ENCODE measurements around the gene CORIN.
A peak's percentile ranks its signal among the peaks of the same experiment; 100 is the strongest.

Gene CORIN

DNA sequence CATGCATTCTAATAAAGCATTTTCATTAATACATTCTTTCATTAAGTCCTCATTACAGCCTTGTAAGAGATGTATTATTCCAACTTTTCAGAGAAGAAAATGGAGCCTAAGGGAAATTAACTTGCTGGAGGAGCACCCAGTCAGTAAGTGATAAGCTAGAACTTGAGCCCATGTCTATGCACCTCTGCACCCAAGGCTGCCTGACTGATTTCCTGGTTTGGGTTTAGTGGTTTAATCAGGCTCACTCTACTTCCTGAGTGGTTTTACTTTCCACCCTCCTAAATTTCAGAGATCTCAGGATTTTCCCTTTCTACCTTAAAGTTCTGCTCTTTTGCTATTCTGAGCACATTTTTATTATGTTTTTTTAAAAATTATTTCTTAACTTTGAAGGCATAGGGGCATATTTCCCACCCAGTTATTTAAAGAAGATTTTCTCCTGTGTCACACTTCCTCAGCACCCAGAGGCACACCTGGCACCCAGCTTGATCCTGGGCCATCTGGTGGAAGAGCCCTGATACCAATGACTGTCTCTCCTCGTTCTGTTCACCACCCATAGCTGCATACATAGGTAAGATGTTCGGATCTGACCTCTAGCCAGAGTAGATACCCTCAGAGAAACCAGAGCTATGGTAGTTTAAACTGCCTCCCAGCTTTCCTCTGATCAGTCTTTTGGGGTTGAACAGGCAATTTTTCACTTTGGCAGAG lies 10.4 kb downstream of the CORIN start:
- POLR2A ChIA-PET: no interaction called here
- peak overlapping the region in 1 of 7 experiments; percentile 37 for H3K4me3 ChIP-seq (ENCODE audit: control insufficient read depth in 1 of 7, extremely low read depth in 1 of 7, insufficient read depth in 4 of 7, low read depth in 2 of 7, low read length in 6 of 7)
- H3K27ac ChIP-seq (ENCODE audit: insufficient read depth in 1 of 2, low read depth in 1 of 2, low read length in 2 of 2, poor library complexity in 1 of 2, severe bottlenecking in 2 of 2): no peak overlapping the region
- WGBS (ENCODE audit: insufficient coverage): 47% methylated on average over 2 of the region's 2 CpGs
- H3K4me1 ChIP-seq (ENCODE audit: control extremely low read depth in 1 of 4, control insufficient read depth in 4 of 4, insufficient read depth in 4 of 4, low read length in 3 of 4): peaks cover 2 to 18% (median 8%) of the 10 kb centered on the region in 4 experiments
- CTCF ChIA-PET: interaction anchor here (0.7 to 5.0 kb wide), 4 partner anchors 9 to 122 kb away, joined by 3 to 26 read pairs (median 10); partner anchors contain the start of gene CORIN
- H3K9me3 ChIP-seq (ENCODE audit: control extremely low read depth in 1 of 5, control insufficient read depth in 4 of 5, insufficient read depth in 2 of 5, low read depth in 1 of 5, low read length in 4 of 5): no peaks in the 10 kb centered on the region
- H3K27me3 ChIP-seq (replicated peaks in 2 of 5; ENCODE audit: control insufficient read depth in 4 of 5, insufficient read depth in 5 of 5, low read length in 4 of 5): peaks cover 0 to 5% (median 0%) of the 10 kb centered on the region in 5 experiments
- peak; percentile 32 to 42 (median 36) for DNase-seq
- H3K36me3 ChIP-seq (ENCODE audit: control insufficient read depth in 4 of 4, insufficient read depth in 4 of 4, low read length in 3 of 4): no peaks in the 10 kb centered on the region

DNA sequence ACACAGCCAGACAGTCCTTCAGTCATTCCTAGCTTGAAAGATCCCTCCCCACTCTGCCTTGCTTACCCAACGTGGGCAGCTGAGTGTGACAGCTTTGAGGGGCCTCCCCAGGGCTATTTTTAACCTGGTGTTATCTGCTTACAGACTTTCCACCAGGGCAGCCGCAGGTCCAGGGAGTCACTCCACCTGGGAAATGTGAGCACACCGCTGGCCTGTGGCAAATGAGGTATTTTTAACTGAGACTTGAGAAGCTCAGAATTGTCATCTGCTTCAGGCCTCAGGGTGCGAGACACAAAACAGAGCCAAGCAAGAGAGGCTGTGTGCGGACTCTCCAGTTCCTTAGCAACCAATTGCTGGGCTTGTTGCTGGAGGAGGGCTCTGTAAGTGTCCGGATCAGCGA lies 13.0 kb downstream of the CORIN start:
- H3K27me3 ChIP-seq (replicated peaks in 2 of 5; ENCODE audit: control insufficient read depth in 4 of 5, insufficient read depth in 5 of 5, low read length in 4 of 5): peaks cover 0 to 5% (median 0%) of the 10 kb centered on the region in 5 experiments
- WGBS (ENCODE audit: insufficient coverage): 96% methylated on average over 7 of the region's 7 CpGs
- no peak overlapping the region for H3K4me3 ChIP-seq (ENCODE audit: control insufficient read depth in 1 of 7, extremely low read depth in 1 of 7, insufficient read depth in 4 of 7, low read depth in 2 of 7, low read length in 6 of 7)
- peaks cover 2 to 18% (median 8%) of the 10 kb centered on the region in 4 experiments for H3K4me1 ChIP-seq (ENCODE audit: control extremely low read depth in 1 of 4, control insufficient read depth in 4 of 4, insufficient read depth in 4 of 4, low read length in 3 of 4)
- DNase-seq: no peak
- CTCF ChIA-PET: interaction anchor here (0.6 to 0.8 kb wide), 2 partner anchors 12 to 59 kb away, joined by 3 read pairs; no protein-coding TSS in a partner anchor
- no peaks in the 10 kb centered on the region for H3K9me3 ChIP-seq (ENCODE audit: control extremely low read depth in 1 of 5, control insufficient read depth in 4 of 5, insufficient read depth in 2 of 5, low read depth in 1 of 5, low read length in 4 of 5)
- H3K36me3 ChIP-seq (ENCODE audit: control insufficient read depth in 4 of 4, insufficient read depth in 4 of 4, low read length in 3 of 4): no peaks in the 10 kb centered on the region
- no peak overlapping the region for H3K27ac ChIP-seq (ENCODE audit: insufficient read depth in 1 of 2, low read depth in 1 of 2, low read length in 2 of 2, poor library complexity in 1 of 2, severe bottlenecking in 2 of 2)
- POLR2A ChIA-PET: no interaction called here

DNA sequence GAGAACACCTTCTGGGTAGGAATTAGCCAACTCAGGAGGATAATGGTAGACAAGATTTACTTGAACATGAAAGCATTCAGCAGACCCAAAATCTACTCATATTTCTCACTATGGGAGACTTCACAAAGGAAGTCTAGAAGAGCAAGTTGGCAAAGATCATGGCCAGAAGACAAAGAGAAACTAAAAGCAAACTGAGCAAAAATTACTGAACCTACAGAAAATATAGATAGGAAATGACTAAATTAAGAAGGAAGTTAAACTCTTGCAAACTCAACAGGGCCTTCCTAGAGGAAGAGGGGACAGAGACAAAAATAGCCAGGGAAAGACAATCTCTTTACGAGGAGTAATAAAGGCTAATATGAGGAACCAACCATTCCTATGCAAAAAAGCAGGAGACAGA lies 18.7 kb downstream of the CORIN start:
- POLR2A ChIA-PET: no interaction called here
- Histone ChIP-seq H3K27ac (ENCODE audit: insufficient read depth in 1 of 2, low read depth in 1 of 2, low read length in 2 of 2, poor library complexity in 1 of 2, severe bottlenecking in 2 of 2) (no peak overlapping the region), H3K27me3 (replicated peaks in 2 of 5; ENCODE audit: control insufficient read depth in 4 of 5, insufficient read depth in 5 of 5, low read length in 4 of 5) (peaks cover 0 to 2% (median 0%) of the 10 kb centered on the region in 5 experiments), H3K4me3 (ENCODE audit: control insufficient read depth in 1 of 7, extremely low read depth in 1 of 7, insufficient read depth in 4 of 7, low read depth in 2 of 7, low read length in 6 of 7) (no peak overlapping the region), H3K36me3 (ENCODE audit: control insufficient read depth in 4 of 4, insufficient read depth in 4 of 4, low read length in 3 of 4) (no peaks in the 10 kb centered on the region), H3K4me1 (ENCODE audit: control extremely low read depth in 1 of 4, control insufficient read depth in 4 of 4, insufficient read depth in 4 of 4, low read length in 3 of 4) (peaks cover 0 to 4% (median 0%) of the 10 kb centered on the region in 4 experiments), H3K9me3 (ENCODE audit: control extremely low read depth in 1 of 5, control insufficient read depth in 4 of 5, insufficient read depth in 2 of 5, low read depth in 1 of 5, low read length in 4 of 5) (no peaks in the 10 kb centered on the region)
- CTCF ChIA-PET: no interaction called here
- WGBS (ENCODE audit: insufficient coverage): 20% methylated on average over 1 of the region's 1 CpG
- DNase-seq: peak in 2 of 3 donors; percentile 17 to 22

DNA sequence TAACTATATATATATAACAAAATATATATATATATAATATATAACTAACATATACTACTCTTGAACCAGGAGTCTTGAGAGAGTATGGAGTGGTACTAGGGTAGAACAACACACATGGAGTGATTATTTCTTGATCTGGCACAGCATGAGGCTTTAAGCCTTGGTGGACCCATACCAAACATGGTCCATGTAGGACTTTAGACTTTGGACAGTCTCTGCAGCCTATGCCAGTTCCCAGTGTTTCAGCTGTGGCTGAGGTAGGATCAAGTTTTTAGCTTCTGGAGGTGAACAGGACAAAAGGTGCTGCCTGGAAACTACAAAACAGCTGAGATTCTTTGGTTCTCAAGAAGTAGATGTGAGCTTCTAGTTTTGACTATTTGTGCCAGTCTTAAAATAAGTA lies 20.6 kb downstream of the CORIN start:
- no peak for DNase-seq
- H3K4me1 ChIP-seq (ENCODE audit: control extremely low read depth in 1 of 4, control insufficient read depth in 4 of 4, insufficient read depth in 4 of 4, low read length in 3 of 4): peaks cover 0 to 4% (median 0%) of the 10 kb centered on the region in 4 experiments
- H3K27me3 ChIP-seq (replicated peaks in 2 of 5; ENCODE audit: control insufficient read depth in 4 of 5, insufficient read depth in 5 of 5, low read length in 4 of 5): peaks cover 0 to 2% (median 0%) of the 10 kb centered on the region in 5 experiments
- H3K4me3 ChIP-seq (ENCODE audit: control insufficient read depth in 1 of 7, extremely low read depth in 1 of 7, insufficient read depth in 4 of 7, low read depth in 2 of 7, low read length in 6 of 7): no peak overlapping the region
- no peaks in the 10 kb centered on the region for H3K9me3 ChIP-seq (ENCODE audit: control extremely low read depth in 1 of 5, control insufficient read depth in 4 of 5, insufficient read depth in 2 of 5, low read depth in 1 of 5, low read length in 4 of 5)
- no peak overlapping the region for H3K27ac ChIP-seq (ENCODE audit: insufficient read depth in 1 of 2, low read depth in 1 of 2, low read length in 2 of 2, poor library complexity in 1 of 2, severe bottlenecking in 2 of 2)
- no peaks in the 10 kb centered on the region for H3K36me3 ChIP-seq (ENCODE audit: control insufficient read depth in 4 of 4, insufficient read depth in 4 of 4, low read length in 3 of 4)
- ChIA-PET POLR2A (no interaction called here), CTCF (no interaction called here)

DNA sequence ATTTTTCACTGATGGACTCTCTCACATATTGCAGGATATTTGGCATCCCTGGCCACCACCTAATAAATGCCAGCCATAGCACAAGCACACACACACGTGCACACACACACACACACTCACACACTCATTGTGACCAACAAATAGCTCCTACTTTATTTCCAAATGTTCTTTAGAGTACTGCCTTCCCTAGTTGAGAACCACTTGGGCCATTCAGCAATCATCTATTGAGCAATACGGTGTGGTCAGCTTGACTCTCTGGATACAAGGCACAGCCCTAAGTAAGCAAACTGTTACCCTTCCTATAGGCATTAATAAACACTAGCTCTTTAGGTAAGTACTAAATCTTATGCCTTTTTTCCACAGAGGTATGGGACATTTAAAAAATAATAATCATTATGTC lies 21.1 kb downstream of the CORIN start:
- no peak for DNase-seq
- no peaks in the 10 kb centered on the region for H3K36me3 ChIP-seq (ENCODE audit: control insufficient read depth in 4 of 4, insufficient read depth in 4 of 4, low read length in 3 of 4)
- H3K27ac ChIP-seq (ENCODE audit: insufficient read depth in 1 of 2, low read depth in 1 of 2, low read length in 2 of 2, poor library complexity in 1 of 2, severe bottlenecking in 2 of 2): no peak overlapping the region
- WGBS (ENCODE audit: insufficient coverage): 100% methylated on average over 2 of the region's 2 CpGs
- POLR2A ChIA-PET: no interaction called here
- H3K4me3 ChIP-seq (ENCODE audit: control insufficient read depth in 1 of 7, extremely low read depth in 1 of 7, insufficient read depth in 4 of 7, low read depth in 2 of 7, low read length in 6 of 7): no peak overlapping the region
- peaks cover 0 to 4% (median 0%) of the 10 kb centered on the region in 4 experiments for H3K4me1 ChIP-seq (ENCODE audit: control extremely low read depth in 1 of 4, control insufficient read depth in 4 of 4, insufficient read depth in 4 of 4, low read length in 3 of 4)
- H3K27me3 ChIP-seq (replicated peaks in 2 of 5; ENCODE audit: control insufficient read depth in 4 of 5, insufficient read depth in 5 of 5, low read length in 4 of 5): peaks cover 0 to 2% (median 0%) of the 10 kb centered on the region in 5 experiments
- CTCF ChIA-PET: interaction anchor here (0.5 kb wide), 1 partner anchor 23 kb away, joined by 3 read pairs; no protein-coding TSS in a partner anchor
- H3K9me3 ChIP-seq (ENCODE audit: control extremely low read depth in 1 of 5, control insufficient read depth in 4 of 5, insufficient read depth in 2 of 5, low read depth in 1 of 5, low read length in 4 of 5): no peaks in the 10 kb centered on the region

DNA sequence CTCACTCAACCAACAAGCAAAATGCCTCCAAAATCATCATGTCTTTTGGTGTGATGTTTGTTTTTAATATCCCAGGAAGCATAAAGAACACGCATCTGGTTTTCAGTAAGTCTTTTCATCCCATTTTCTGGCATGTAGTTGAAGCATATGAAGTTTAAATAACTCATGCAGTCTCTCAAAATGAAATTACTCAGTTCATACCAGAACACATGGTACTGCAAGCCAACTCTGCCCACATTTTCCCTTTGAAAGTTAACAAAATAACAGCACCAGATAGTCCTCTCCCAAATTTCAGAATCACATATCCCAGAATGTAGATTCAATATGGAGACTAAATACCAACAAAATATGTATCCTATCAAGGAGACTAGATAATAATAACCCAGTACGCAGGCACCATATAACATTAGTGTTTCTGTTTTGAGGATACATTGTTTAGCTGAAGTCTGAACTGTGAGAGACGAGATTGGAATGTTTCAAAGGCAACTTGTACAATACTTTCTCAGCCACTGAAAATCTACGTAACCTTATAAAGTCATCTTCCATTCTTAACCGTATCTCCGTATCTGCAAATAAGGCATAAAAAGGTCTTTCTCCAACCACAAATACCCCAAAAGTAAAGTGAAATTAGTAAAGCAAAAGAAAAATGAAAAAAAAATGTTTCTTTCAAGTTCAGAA lies 23.1 kb downstream of the CORIN start:
- POLR2A ChIA-PET: no interaction called here
- Histone ChIP-seq H3K27ac (ENCODE audit: insufficient read depth in 1 of 2, low read depth in 1 of 2, low read length in 2 of 2, poor library complexity in 1 of 2, severe bottlenecking in 2 of 2) (no peak overlapping the region), H3K27me3 (replicated peaks in 2 of 5; ENCODE audit: control insufficient read depth in 4 of 5, insufficient read depth in 5 of 5, low read length in 4 of 5) (peaks cover 0 to 2% (median 0%) of the 10 kb centered on the region in 5 experiments), H3K4me3 (ENCODE audit: control insufficient read depth in 1 of 7, extremely low read depth in 1 of 7, insufficient read depth in 4 of 7, low read depth in 2 of 7, low read length in 6 of 7) (no peak overlapping the region), H3K4me1 (ENCODE audit: control extremely low read depth in 1 of 4, control insufficient read depth in 4 of 4, insufficient read depth in 4 of 4, low read length in 3 of 4) (peaks cover 0 to 4% (median 0%) of the 10 kb centered on the region in 4 experiments), H3K9me3 (ENCODE audit: control extremely low read depth in 1 of 5, control insufficient read depth in 4 of 5, insufficient read depth in 2 of 5, low read depth in 1 of 5, low read length in 4 of 5) (no peaks in the 10 kb centered on the region), H3K36me3 (ENCODE audit: control insufficient read depth in 4 of 4, insufficient read depth in 4 of 4, low read length in 3 of 4) (no peaks in the 10 kb centered on the region)
- WGBS (ENCODE audit: insufficient coverage): no CpG with 5 or more reads among the region's 6 CpGs
- no peak for DNase-seq
- CTCF ChIA-PET: no interaction called here

DNA sequence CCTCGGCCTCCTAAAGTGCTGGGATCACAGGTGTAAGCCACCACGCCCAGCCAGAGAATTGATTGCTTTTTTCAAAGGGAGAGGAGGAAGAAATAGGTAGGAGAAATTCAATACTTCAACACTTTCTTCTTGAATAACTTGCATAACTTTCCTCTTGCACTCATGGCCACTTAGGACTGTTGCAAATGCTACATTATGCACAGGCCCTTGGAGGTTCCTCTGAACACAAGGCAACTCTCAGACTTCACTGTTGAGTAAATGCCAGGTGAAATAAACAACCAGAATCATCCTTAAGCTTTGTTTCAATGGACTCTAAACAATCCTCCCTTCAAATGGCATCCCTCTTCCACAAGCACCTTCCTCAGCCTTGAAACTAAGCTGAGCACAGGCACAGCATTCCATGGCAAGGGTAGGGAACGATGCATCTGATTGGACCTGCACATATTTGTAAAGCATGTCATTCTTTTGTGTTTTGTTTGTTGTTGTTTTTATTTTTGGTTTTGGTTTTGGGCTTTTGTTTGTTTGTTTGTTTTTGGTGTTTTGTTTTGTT lies 28.1 kb downstream of the CORIN start:
- ChIA-PET POLR2A (no interaction called here), CTCF (no interaction called here)
- H3K9me3 ChIP-seq (ENCODE audit: control extremely low read depth in 1 of 5, control insufficient read depth in 4 of 5, insufficient read depth in 2 of 5, low read depth in 1 of 5, low read length in 4 of 5): no peaks in the 10 kb centered on the region
- no peaks in the 10 kb centered on the region for H3K36me3 ChIP-seq (ENCODE audit: control insufficient read depth in 4 of 4, insufficient read depth in 4 of 4, low read length in 3 of 4)
- WGBS (ENCODE audit: insufficient coverage): 100% methylated on average over 1 of the region's 3 CpGs
- no peak overlapping the region for H3K4me3 ChIP-seq (ENCODE audit: control insufficient read depth in 1 of 7, extremely low read depth in 1 of 7, insufficient read depth in 4 of 7, low read depth in 2 of 7, low read length in 6 of 7)
- DNase-seq: no peak
- no peaks in the 10 kb centered on the region for H3K27me3 ChIP-seq (replicated peaks in 2 of 5; ENCODE audit: control insufficient read depth in 4 of 5, insufficient read depth in 5 of 5, low read length in 4 of 5)
- no peak overlapping the region for H3K27ac ChIP-seq (ENCODE audit: insufficient read depth in 1 of 2, low read depth in 1 of 2, low read length in 2 of 2, poor library complexity in 1 of 2, severe bottlenecking in 2 of 2)
- no peaks in the 10 kb centered on the region for H3K4me1 ChIP-seq (ENCODE audit: control extremely low read depth in 1 of 4, control insufficient read depth in 4 of 4, insufficient read depth in 4 of 4, low read length in 3 of 4)
